ENCODE results near the gene CLSTN2. TPM values are rescaled to one million over a fixed set of nuclear protein-coding genes. Genes with fewer than 3 reads are reported as not detected.
A peak's percentile ranks its signal among the peaks of the same experiment; 100 is the strongest.

CLSTN2 gene
- total and polyA plus RNA-seq, 4 donors: 20.7 to 44.5 (median 22.7) TPM

GRCh38 chr3:140429791-140430190 is 494.8 kb downstream of the CLSTN2 start:
- 100% methylated on average over 1 of the region's 1 CpG for WGBS (ENCODE audit: insufficient coverage)

GRCh38 chr3:140430494-140430893 is 495.5 kb downstream of the CLSTN2 start:
- no peaks in the 10 kb centered on the region for H3K36me3 ChIP-seq (ENCODE audit: control insufficient read depth, insufficient read depth, low read length)
- no peaks in the 10 kb centered on the region for H3K9me3 ChIP-seq (ENCODE audit: control insufficient read depth, insufficient read depth, low read length)
- H3K4me3 ChIP-seq (ENCODE audit: low read depth, low read length): no peak overlapping the region
- no peak for DNase-seq (ENCODE audit: low read depth in 4 of 6, low spot score in 6 of 6)
- H3K27ac ChIP-seq (ENCODE audit: low read depth, low read length): no peak overlapping the region
- peaks cover 6% of the 10 kb centered on the region for H3K4me1 ChIP-seq (ENCODE audit: control insufficient read depth, insufficient read depth, low read length)
- WGBS (ENCODE audit: insufficient coverage): 98% methylated on average over 6 of the region's 7 CpGs
- H3K27me3 ChIP-seq (ENCODE audit: control insufficient read depth, insufficient read depth, low read length): no peaks in the 10 kb centered on the region

More at GRCh38 chr3:140429791-140430190, 494.8 kb downstream of the CLSTN2 start:
- H3K27me3 ChIP-seq (ENCODE audit: control insufficient read depth, insufficient read depth, low read length): no peaks in the 10 kb centered on the region
- H3K36me3 ChIP-seq (ENCODE audit: control insufficient read depth, insufficient read depth, low read length): no peaks in the 10 kb centered on the region
- H3K9me3 ChIP-seq (ENCODE audit: control insufficient read depth, insufficient read depth, low read length): no peaks in the 10 kb centered on the region
- peaks cover 6% of the 10 kb centered on the region for H3K4me1 ChIP-seq (ENCODE audit: control insufficient read depth, insufficient read depth, low read length)
- no peak for DNase-seq (ENCODE audit: low read depth in 4 of 6, low spot score in 6 of 6)
- no peak overlapping the region for H3K4me3 ChIP-seq (ENCODE audit: low read depth, low read length)
- no peak overlapping the region for H3K27ac ChIP-seq (ENCODE audit: low read depth, low read length)

GRCh38 chr3:140432229-140432669 is 497.3 kb downstream of the CLSTN2 start:
- Histone ChIP-seq H3K36me3 (ENCODE audit: control insufficient read depth, insufficient read depth, low read length) (no peaks in the 10 kb centered on the region), H3K27me3 (ENCODE audit: control insufficient read depth, insufficient read depth, low read length) (no peaks in the 10 kb centered on the region), H3K27ac (ENCODE audit: low read depth, low read length) (no peak overlapping the region), H3K9me3 (ENCODE audit: control insufficient read depth, insufficient read depth, low read length) (no peaks in the 10 kb centered on the region), H3K4me3 (ENCODE audit: low read depth, low read length) (no peak overlapping the region), H3K4me1 (ENCODE audit: control insufficient read depth, insufficient read depth, low read length) (peaks cover 6% of the 10 kb centered on the region)
- peak in 2 of 6 donors; percentile 68 to 81 for DNase-seq (ENCODE audit: low read depth in 4 of 6, low spot score in 6 of 6)
- WGBS (ENCODE audit: insufficient coverage): 27% methylated on average over 8 of the region's 8 CpGs

- H3K36me3 ChIP-seq (ENCODE audit: control insufficient read depth, insufficient read depth, low read length): no peaks in the 10 kb centered on the region
- no peaks in the 10 kb centered on the region for H3K27me3 ChIP-seq (ENCODE audit: control insufficient read depth, insufficient read depth, low read length)
- H3K9me3 ChIP-seq (ENCODE audit: control insufficient read depth, insufficient read depth, low read length): no peaks in the 10 kb centered on the region
- WGBS (ENCODE audit: insufficient coverage): 82% methylated on average over 2 of the region's 2 CpGs
- DNase-seq (ENCODE audit: low read depth in 4 of 6, low spot score in 6 of 6): no peak
- no peak overlapping the region for H3K27ac ChIP-seq (ENCODE audit: low read depth, low read length)
- H3K4me3 ChIP-seq (ENCODE audit: low read depth, low read length): no peak overlapping the region
- H3K4me1 ChIP-seq (ENCODE audit: control insufficient read depth, insufficient read depth, low read length): peaks cover 6% of the 10 kb centered on the region
Measured at GRCh38 chr3:140433431-140433830, 498.4 kb downstream of the CLSTN2 start.

- 97% methylated on average over 3 of the region's 5 CpGs for WGBS (ENCODE audit: insufficient coverage)
- no peaks in the 10 kb centered on the region for H3K27me3 ChIP-seq (ENCODE audit: control insufficient read depth, insufficient read depth, low read length)
Measured at GRCh38 chr3:140434261-140434905, 499.4 kb downstream of the CLSTN2 start.

GRCh38 chr3:140436421-140436820 is 501.4 kb downstream of the CLSTN2 start:
- no peak overlapping the region for H3K4me3 ChIP-seq (ENCODE audit: low read depth, low read length)
- H3K4me1 ChIP-seq (ENCODE audit: control insufficient read depth, insufficient read depth, low read length): peaks cover 6% of the 10 kb centered on the region
- no peaks in the 10 kb centered on the region for H3K27me3 ChIP-seq (ENCODE audit: control insufficient read depth, insufficient read depth, low read length)
- H3K36me3 ChIP-seq (ENCODE audit: control insufficient read depth, insufficient read depth, low read length): no peaks in the 10 kb centered on the region
- no peaks in the 10 kb centered on the region for H3K9me3 ChIP-seq (ENCODE audit: control insufficient read depth, insufficient read depth, low read length)
- DNase-seq (ENCODE audit: low read depth in 4 of 6, low spot score in 6 of 6): no peak
- H3K27ac ChIP-seq (ENCODE audit: low read depth, low read length): no peak overlapping the region
- WGBS (ENCODE audit: insufficient coverage): 100% methylated on average over 3 of the region's 4 CpGs

More at GRCh38 chr3:140434261-140434905, 499.4 kb downstream of the CLSTN2 start:
- Histone ChIP-seq H3K9me3 (ENCODE audit: control insufficient read depth, insufficient read depth, low read length) (no peaks in the 10 kb centered on the region), H3K27ac (ENCODE audit: low read depth, low read length) (no peak overlapping the region), H3K36me3 (ENCODE audit: control insufficient read depth, insufficient read depth, low read length) (no peaks in the 10 kb centered on the region), H3K4me3 (ENCODE audit: low read depth, low read length) (no peak overlapping the region), H3K4me1 (ENCODE audit: control insufficient read depth, insufficient read depth, low read length) (peaks cover 6% of the 10 kb centered on the region)
- no peak for DNase-seq (ENCODE audit: low read depth in 4 of 6, low spot score in 6 of 6)

GRCh38 chr3:140438736-140439470 is 503.9 kb downstream of the CLSTN2 start:
- Histone ChIP-seq H3K4me1 (ENCODE audit: control insufficient read depth, insufficient read depth, low read length) (no peaks in the 10 kb centered on the region), H3K36me3 (ENCODE audit: control insufficient read depth, insufficient read depth, low read length) (no peaks in the 10 kb centered on the region), H3K27me3 (ENCODE audit: control insufficient read depth, insufficient read depth, low read length) (no peaks in the 10 kb centered on the region), H3K27ac (ENCODE audit: low read depth, low read length) (no peak overlapping the region), H3K4me3 (ENCODE audit: low read depth, low read length) (no peak overlapping the region), H3K9me3 (ENCODE audit: control insufficient read depth, insufficient read depth, low read length) (no peaks in the 10 kb centered on the region)
- DNase-seq (ENCODE audit: low read depth in 4 of 6, low spot score in 6 of 6): peak in 1 of 6 donors; percentile 60
- WGBS (ENCODE audit: insufficient coverage): 63% methylated on average over 6 of the region's 6 CpGs

GRCh38 chr3:140439527-140439926 is 504.5 kb downstream of the CLSTN2 start:
- WGBS (ENCODE audit: insufficient coverage): no CpG with 5 or more reads among the region's 5 CpGs
- no peaks in the 10 kb centered on the region for H3K4me1 ChIP-seq (ENCODE audit: control insufficient read depth, insufficient read depth, low read length)
- no peak overlapping the region for H3K4me3 ChIP-seq (ENCODE audit: low read depth, low read length)
- no peaks in the 10 kb centered on the region for H3K36me3 ChIP-seq (ENCODE audit: control insufficient read depth, insufficient read depth, low read length)
- DNase-seq (ENCODE audit: low read depth in 4 of 6, low spot score in 6 of 6): no peak
- no peak overlapping the region for H3K27ac ChIP-seq (ENCODE audit: low read depth, low read length)
- no peaks in the 10 kb centered on the region for H3K9me3 ChIP-seq (ENCODE audit: control insufficient read depth, insufficient read depth, low read length)
- H3K27me3 ChIP-seq (ENCODE audit: control insufficient read depth, insufficient read depth, low read length): no peaks in the 10 kb centered on the region

GRCh38 chr3:140440446-140440845 is 505.5 kb downstream of the CLSTN2 start:
- no peak overlapping the region for H3K27ac ChIP-seq (ENCODE audit: low read depth, low read length)
- no peaks in the 10 kb centered on the region for H3K4me1 ChIP-seq (ENCODE audit: control insufficient read depth, insufficient read depth, low read length)
- peak in 1 of 6 donors; percentile 55 for DNase-seq (ENCODE audit: low read depth in 4 of 6, low spot score in 6 of 6)
- no peaks in the 10 kb centered on the region for H3K9me3 ChIP-seq (ENCODE audit: control insufficient read depth, insufficient read depth, low read length)
- no peak overlapping the region for H3K4me3 ChIP-seq (ENCODE audit: low read depth, low read length)
- no CpG with 5 or more reads among the region's 1 CpG for WGBS (ENCODE audit: insufficient coverage)
- H3K36me3 ChIP-seq (ENCODE audit: control insufficient read depth, insufficient read depth, low read length): no peaks in the 10 kb centered on the region
- no peaks in the 10 kb centered on the region for H3K27me3 ChIP-seq (ENCODE audit: control insufficient read depth, insufficient read depth, low read length)

- Histone ChIP-seq H3K9me3 (ENCODE audit: control insufficient read depth, insufficient read depth, low read length) (no peaks in the 10 kb centered on the region), H3K4me3 (ENCODE audit: low read depth, low read length) (no peak overlapping the region), H3K36me3 (ENCODE audit: control insufficient read depth, insufficient read depth, low read length) (no peaks in the 10 kb centered on the region), H3K4me1 (ENCODE audit: control insufficient read depth, insufficient read depth, low read length) (no peaks in the 10 kb centered on the region), H3K27ac (ENCODE audit: low read depth, low read length) (no peak overlapping the region), H3K27me3 (ENCODE audit: control insufficient read depth, insufficient read depth, low read length) (no peaks in the 10 kb centered on the region)
- DNase-seq (ENCODE audit: low read depth in 4 of 6, low spot score in 6 of 6): no peak
- 85% methylated on average over 2 of the region's 2 CpGs for WGBS (ENCODE audit: insufficient coverage)
Measured at GRCh38 chr3:140441006-140441405, 506.0 kb downstream of the CLSTN2 start.

Measured in spinal cord (tissue), 10 donors.